HG03558 (cell line): Measurements from ENCODE around the gene KCNA10.

Source experiments
- ATAC-seq: cut with Tn5 transposase; IDR thresholded peaks from one replicate; pipeline ENCODE4 v1.9.1; 2021; ENCODE audit warnings: moderate number of reproducible peaks; ENCODE audit not compliant: unreplicated experiment; ENCODE audit errors: extremely low read depth

The KCNA10 gene

GRCh38 chr1:110502402-110503151 lies 16.4 kb downstream of the KCNA10 start:
- ATAC-seq: no peak

GRCh38 chr1:110501488-110502132 lies 17.4 kb downstream of the KCNA10 start:
- no peak for ATAC-seq

GRCh38 chr1:110498270-110498669 lies 20.7 kb downstream of the KCNA10 start:
- ATAC-seq: no peak

- no peak for ATAC-seq
Measured at GRCh38 chr1:110495926-110496600, 22.9 kb downstream of the KCNA10 start.

GRCh38 chr1:110494522-110495406 lies 24.2 kb downstream of the KCNA10 start:
- ATAC-seq: no peak

GRCh38 chr1:110494036-110494435 lies 24.9 kb downstream of the KCNA10 start:
- no peak for ATAC-seq

DNA sequence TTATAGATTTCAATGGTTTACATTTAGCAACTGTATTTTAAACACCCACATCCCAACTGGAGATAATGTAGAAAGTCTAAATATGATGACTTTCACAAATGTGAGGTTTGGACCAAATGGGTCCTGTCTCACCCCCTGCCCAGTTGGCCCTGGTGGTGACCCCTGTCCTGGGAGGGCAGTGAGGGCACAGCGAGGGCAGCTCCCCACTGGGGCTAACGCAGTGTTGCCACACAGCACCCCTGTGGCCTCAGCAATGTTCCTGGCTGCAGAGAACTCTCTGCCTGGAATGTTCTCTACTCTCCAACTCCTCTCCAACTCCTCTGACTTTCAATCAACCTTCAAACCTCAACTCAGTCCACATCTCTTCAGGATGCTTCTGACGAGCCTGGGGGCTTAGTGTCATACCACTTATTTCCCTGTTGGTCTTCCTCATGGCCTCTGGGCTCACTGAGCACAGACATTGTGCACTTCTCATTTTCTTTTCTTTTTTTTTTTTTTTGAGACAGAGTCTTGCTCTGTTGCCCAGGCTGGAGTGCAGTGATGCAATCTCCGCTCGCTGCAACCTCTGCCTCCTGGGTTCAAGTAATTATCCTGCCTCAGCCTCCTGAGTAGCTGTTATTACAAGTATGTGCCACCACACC lies 25.8 kb downstream of the KCNA10 start:
- no peak for ATAC-seq

DNA sequence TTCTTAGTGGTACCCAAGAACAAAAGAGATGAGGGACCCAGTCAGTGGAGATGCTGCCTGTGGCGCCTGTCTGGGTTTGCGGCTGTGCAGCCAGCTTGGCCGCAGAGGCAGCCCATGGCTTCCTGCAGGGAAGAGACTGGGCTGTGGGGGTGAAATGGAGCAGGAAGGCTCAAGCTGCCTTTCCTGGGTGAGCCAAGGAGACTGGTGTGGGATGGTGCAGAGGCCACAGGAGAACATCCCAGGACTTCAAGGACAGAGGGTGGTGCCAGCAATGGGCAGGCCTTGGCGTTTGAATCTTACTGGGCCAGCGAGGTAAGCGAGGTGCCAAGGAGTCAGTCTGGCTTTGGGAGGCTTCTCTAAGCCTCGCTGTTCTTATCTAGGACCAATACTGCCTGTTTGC lies 26.4 kb downstream of the KCNA10 start:
- no peak for ATAC-seq

GRCh38 chr1:110490791-110491451 lies 28.1 kb downstream of the KCNA10 start:
- ATAC-seq: no peak

GRCh38 chr1:110489973-110490542 lies 28.9 kb downstream of the KCNA10 start:
- ATAC-seq: no peak

GRCh38 chr1:110489406-110489805 lies 29.6 kb downstream of the KCNA10 start:
- no peak for ATAC-seq

GRCh38 chr1:110488867-110489266 lies 30.1 kb downstream of the KCNA10 start:
- ATAC-seq: no peak

GRCh38 chr1:110488161-110488560 lies 30.8 kb downstream of the KCNA10 start:
- no peak for ATAC-seq

DNA sequence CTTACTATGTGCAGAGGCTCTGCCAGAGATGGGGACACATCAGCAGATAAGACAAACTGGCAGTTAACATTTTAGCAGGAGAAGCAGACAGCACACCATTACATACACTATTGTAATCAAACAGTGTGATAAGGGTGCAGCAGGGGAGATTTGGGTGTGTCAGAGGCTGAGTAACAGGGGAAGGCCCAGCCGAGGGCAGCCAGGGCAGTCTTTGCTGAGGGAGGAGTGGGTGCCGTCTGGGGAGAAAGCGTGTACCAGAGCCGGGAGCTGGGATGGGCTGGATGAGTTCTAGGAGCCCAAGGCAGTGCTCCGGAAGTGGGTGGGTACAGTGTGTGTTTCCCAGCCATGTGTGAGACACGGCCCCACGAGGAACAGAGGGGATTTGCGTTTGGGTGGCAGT lies 31.2 kb downstream of the KCNA10 start:
- ATAC-seq: no peak

DNA sequence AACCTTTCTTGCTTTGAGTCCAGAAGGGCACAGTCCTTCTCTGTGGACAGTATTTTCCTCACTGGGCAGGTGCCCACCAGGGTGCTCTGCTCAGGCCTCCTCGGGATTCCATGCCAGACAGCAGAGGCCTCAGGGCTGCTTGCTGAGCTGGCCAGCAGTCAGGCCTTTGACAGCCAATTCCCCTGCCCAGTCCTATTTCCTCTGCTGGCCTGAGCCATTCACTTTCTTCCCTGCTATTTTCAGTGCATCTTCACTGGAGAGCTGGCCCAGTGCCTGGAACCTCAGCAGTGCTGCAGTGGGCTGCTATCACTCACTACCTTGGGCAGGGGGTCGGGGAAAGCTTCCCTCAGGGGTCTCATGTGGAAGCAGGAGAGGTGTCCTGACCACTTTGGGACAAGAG lies 33.2 kb downstream of the KCNA10 start:
- no peak for ATAC-seq

GRCh38 chr1:110484801-110485200 lies 34.2 kb downstream of the KCNA10 start:
- ATAC-seq: no peak

- ATAC-seq: no peak
Measured at GRCh38 chr1:110483308-110483685, 35.7 kb downstream of the KCNA10 start.

DNA sequence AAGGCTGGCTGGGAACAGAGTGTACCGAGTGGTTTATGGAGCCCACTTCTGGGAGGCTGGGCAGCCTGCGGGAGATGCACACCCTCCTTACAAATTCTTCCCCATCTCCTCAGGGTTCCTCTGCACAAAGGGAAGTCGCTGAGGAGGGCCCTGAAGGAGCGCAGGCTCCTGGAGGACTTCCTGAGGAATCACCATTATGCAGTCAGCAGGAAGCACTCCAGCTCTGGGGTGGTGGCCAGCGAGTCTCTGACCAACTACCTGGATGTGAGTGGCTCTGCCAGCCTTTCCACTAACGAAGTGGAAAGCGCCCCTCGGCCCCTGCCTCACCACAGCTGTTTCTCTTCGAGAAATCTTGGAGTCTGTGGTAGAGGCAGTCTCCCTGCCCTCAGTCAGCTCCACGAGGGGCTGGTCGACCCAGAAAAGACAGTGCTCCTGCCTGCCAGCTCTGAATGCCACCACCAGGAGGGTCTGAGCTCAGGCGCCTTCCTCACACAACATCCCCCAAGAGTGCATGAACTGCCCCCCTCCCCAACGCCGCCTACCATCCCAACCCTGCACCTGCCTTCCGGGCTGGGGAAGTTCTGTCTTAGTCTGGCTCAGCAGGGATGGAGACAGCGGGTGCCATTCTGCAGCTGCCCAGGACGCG lies 36.2 kb downstream of the KCNA10 start:
- ATAC-seq: no peak
